Measurements from ENCODE around the gene HEXIM2. TPM values are rescaled to one million over a fixed set of nuclear protein-coding genes. Genes with fewer than 3 reads are reported as not detected.

The HEXIM2 gene
- total RNA-seq, 2 donors from 2014 or later, result 12.9 to 13.1 TPM

DNA sequence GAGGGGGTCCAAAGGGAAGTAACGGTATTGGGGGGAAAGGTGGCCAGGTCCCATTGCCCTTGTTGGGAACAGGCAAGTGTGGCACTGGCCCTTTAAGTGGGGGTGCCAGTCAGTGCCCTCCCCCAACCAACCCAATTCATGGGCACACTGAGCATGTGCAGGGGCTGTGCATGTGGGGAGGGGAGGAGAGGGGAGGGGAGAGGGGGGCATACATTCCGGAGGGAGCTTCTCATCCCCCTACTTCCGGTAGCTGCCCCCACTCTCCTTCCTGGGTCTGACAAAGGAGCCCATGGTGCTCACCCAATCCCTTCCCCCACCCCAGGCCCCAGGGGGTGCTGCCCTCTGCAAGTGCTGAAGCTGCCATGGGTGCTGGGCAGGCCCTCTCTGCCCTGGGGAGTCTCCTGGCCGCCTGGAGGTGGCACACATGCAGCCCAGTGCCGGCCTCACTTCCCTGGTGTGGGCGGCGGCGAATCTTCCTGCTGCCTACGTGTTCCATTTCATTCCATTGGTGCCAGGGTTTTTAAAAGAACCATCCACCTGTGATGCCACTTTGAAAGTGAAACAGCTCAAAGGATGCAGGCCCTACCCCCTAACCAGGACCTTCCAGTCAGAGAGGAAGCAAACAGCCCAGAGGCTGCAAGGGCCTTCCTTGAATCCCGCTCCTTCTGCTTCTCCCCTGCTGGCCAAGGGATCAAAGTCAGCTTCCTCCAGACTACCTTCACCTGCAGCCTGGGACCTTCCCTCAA is 11.0 kb downstream of the HEXIM2 start:
- peak; percentile 87 for DNase-seq
- H3K9me3 ChIP-seq (ENCODE audit: control insufficient read depth, low read length), result no peaks in the 10 kb centered on the region
- H3K4me3 Mint-ChIP-seq, result peak overlapping the region; percentile 21
- H3K4me1 Mint-ChIP-seq, result peaks cover 37% of the 10 kb centered on the region
- peak; percentile 42 for TF ChIP-seq CTCF (conservative IDR thresholded peaks at IDR 0.05)
- peak overlapping the region; percentile 72 for H3K27ac ChIP-seq (ENCODE audit: low read depth, low read length)
- H3K27me3 Mint-ChIP-seq (ENCODE audit: insufficient read depth), result no peaks in the 10 kb centered on the region
- peaks cover 26% of the 10 kb centered on the region for H3K4me1 ChIP-seq (ENCODE audit: control insufficient read depth, insufficient read depth, low read length)
- peaks cover 6% of the 10 kb centered on the region for H3K36me3 ChIP-seq (ENCODE audit: control insufficient read depth, insufficient read depth, low read length)
- H3K27ac Mint-ChIP-seq, result peak overlapping the region; percentile 92
- no peak overlapping the region for H3K9ac ChIP-seq (ENCODE audit: extremely low read depth, low read length, poor library complexity, severe bottlenecking)
- H3K27me3 ChIP-seq (ENCODE audit: control insufficient read depth, insufficient read depth, low read length, poor library complexity, severe bottlenecking), result no peaks in the 10 kb centered on the region
- H3K9me3 Mint-ChIP-seq, result no peaks in the 10 kb centered on the region
- no peak overlapping the region for H3K4me3 ChIP-seq (ENCODE audit: low read length)
- peaks cover 4% of the 10 kb centered on the region for H3K36me3 Mint-ChIP-seq (ENCODE audit: low read depth)
- WGBS, 2 experiments (ENCODE audit: insufficient coverage in 1 of 2, insufficient read length in 1 of 2), result 75% methylated on average over 7 to 8 of the region's 10 CpGs

DNA sequence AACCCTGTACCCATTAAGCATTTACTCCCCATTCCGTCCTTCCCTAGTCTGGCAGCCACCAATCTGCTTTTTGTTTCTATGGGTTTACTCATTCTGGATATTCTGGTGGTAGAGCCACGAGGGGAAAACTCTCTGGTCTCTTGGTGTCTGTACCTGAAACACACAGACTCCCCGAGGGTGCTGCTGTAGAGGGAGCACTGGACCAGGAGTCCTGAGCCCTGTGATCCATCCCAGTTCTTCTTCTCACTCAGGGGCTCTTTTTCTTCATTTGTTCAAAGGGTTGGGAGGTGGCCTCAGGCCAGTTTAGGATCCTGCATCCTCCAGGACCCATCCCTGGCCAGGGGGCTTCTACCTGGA is 14.1 kb downstream of the HEXIM2 start:
- H3K27me3 Mint-ChIP-seq (ENCODE audit: insufficient read depth), result no peaks in the 10 kb centered on the region
- Histone ChIP-seq H3K36me3 (ENCODE audit: control insufficient read depth, insufficient read depth, low read length) (no peaks in the 10 kb centered on the region), H3K27me3 (ENCODE audit: control insufficient read depth, insufficient read depth, low read length, poor library complexity, severe bottlenecking) (no peaks in the 10 kb centered on the region), H3K4me1 (ENCODE audit: control insufficient read depth, insufficient read depth, low read length) (peaks cover 22% of the 10 kb centered on the region), H3K27ac (ENCODE audit: low read depth, low read length) (no peak overlapping the region), H3K9me3 (ENCODE audit: control insufficient read depth, low read length) (no peaks in the 10 kb centered on the region), H3K4me3 (ENCODE audit: low read length) (no peak overlapping the region), H3K9ac (ENCODE audit: extremely low read depth, low read length, poor library complexity, severe bottlenecking) (no peak overlapping the region)
- H3K4me3 Mint-ChIP-seq, result no peak overlapping the region
- TF ChIP-seq CTCF (conservative IDR thresholded peaks at IDR 0.05), result no peak
- H3K9me3 Mint-ChIP-seq, result no peaks in the 10 kb centered on the region
- H3K4me1 Mint-ChIP-seq, result peaks cover 28% of the 10 kb centered on the region
- H3K27ac Mint-ChIP-seq, result peak overlapping the region; percentile 83
- DNase-seq, result no peak
- 80 to 96% methylated on average over 2 to 3 of the region's 3 CpGs for WGBS, 2 experiments (ENCODE audit: insufficient coverage in 1 of 2, insufficient read length in 1 of 2)
- no peaks in the 10 kb centered on the region for H3K36me3 Mint-ChIP-seq (ENCODE audit: low read depth)

- no peaks in the 10 kb centered on the region for H3K36me3 ChIP-seq (ENCODE audit: control insufficient read depth, insufficient read depth, low read length)
- H3K27me3 Mint-ChIP-seq (ENCODE audit: insufficient read depth), result no peaks in the 10 kb centered on the region
- no peaks in the 10 kb centered on the region for H3K9me3 Mint-ChIP-seq
- H3K4me1 ChIP-seq (ENCODE audit: control insufficient read depth, insufficient read depth, low read length), result peaks cover 4% of the 10 kb centered on the region
- peaks cover 12% of the 10 kb centered on the region for H3K4me1 Mint-ChIP-seq
- H3K27ac Mint-ChIP-seq, result no peak overlapping the region
- no peak overlapping the region for H3K4me3 ChIP-seq (ENCODE audit: low read length)
- no peak for TF ChIP-seq CTCF (conservative IDR thresholded peaks at IDR 0.05)
- H3K27me3 ChIP-seq (ENCODE audit: control insufficient read depth, insufficient read depth, low read length, poor library complexity, severe bottlenecking), result no peaks in the 10 kb centered on the region
- no peak for DNase-seq
- 67 to 96% methylated on average over 2 to 7 of the region's 7 CpGs for WGBS, 2 experiments (ENCODE audit: insufficient coverage in 1 of 2, insufficient read length in 1 of 2)
- H3K9me3 ChIP-seq (ENCODE audit: control insufficient read depth, low read length), result no peaks in the 10 kb centered on the region
- no peak overlapping the region for H3K4me3 Mint-ChIP-seq
- H3K36me3 Mint-ChIP-seq (ENCODE audit: low read depth), result no peaks in the 10 kb centered on the region
- no peak overlapping the region for H3K9ac ChIP-seq (ENCODE audit: extremely low read depth, low read length, poor library complexity, severe bottlenecking)
- no peak overlapping the region for H3K27ac ChIP-seq (ENCODE audit: low read depth, low read length)
Measured at GRCh38 chr17:45177563-45177962, 15.9 kb downstream of the HEXIM2 start.

All from endodermal cell (in vitro differentiated cells).